HL-60 (cell line): ENCODE results near the gene FMR1NB.

Source experiments
- GABPA ChIP-seq: IDR thresholded peaks from 2 replicates; pipeline ENCODE4 v1.6.1; 2012; ENCODE audit warnings: low read depth
- POLR2AphosphoS5 ChIP-seq: IDR thresholded peaks from 2 replicates; pipeline ENCODE4 v1.6.1; 2012; ENCODE audit warnings: low read depth
- SPI1 ChIP-seq: IDR thresholded peaks from 2 replicates; pipeline ENCODE4 v1.6.1; 2012; ENCODE audit warnings: low read depth, mild to moderate bottlenecking, borderline replicate concordance
- TF ChIP-seq, protein P1 (sequence below): IDR thresholded peaks from one replicate; pipeline ENCODE4 v1.5.1; 2011; ENCODE audit warnings: low read length, control low read depth, inconsistent platforms; ENCODE audit not compliant: insufficient read depth
- TF ChIP-seq, protein P2 (sequence below): IDR thresholded peaks from 2 replicates; pipeline ENCODE4 v1.6.1; 2012; ENCODE audit warnings: low read depth; ENCODE audit not compliant: insufficient replicate concordance

GRCh38 chrX:147945286-147945685, 35.9 kb upstream of the FMR1NB start:
- TF ChIP-seq, protein P1, sequence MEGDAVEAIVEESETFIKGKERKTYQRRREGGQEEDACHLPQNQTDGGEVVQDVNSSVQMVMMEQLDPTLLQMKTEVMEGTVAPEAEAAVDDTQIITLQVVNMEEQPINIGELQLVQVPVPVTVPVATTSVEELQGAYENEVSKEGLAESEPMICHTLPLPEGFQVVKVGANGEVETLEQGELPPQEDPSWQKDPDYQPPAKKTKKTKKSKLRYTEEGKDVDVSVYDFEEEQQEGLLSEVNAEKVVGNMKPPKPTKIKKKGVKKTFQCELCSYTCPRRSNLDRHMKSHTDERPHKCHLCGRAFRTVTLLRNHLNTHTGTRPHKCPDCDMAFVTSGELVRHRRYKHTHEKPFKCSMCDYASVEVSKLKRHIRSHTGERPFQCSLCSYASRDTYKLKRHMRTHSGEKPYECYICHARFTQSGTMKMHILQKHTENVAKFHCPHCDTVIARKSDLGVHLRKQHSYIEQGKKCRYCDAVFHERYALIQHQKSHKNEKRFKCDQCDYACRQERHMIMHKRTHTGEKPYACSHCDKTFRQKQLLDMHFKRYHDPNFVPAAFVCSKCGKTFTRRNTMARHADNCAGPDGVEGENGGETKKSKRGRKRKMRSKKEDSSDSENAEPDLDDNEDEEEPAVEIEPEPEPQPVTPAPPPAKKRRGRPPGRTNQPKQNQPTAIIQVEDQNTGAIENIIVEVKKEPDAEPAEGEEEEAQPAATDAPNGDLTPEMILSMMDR: no peak
- TF ChIP-seq, protein P2, sequence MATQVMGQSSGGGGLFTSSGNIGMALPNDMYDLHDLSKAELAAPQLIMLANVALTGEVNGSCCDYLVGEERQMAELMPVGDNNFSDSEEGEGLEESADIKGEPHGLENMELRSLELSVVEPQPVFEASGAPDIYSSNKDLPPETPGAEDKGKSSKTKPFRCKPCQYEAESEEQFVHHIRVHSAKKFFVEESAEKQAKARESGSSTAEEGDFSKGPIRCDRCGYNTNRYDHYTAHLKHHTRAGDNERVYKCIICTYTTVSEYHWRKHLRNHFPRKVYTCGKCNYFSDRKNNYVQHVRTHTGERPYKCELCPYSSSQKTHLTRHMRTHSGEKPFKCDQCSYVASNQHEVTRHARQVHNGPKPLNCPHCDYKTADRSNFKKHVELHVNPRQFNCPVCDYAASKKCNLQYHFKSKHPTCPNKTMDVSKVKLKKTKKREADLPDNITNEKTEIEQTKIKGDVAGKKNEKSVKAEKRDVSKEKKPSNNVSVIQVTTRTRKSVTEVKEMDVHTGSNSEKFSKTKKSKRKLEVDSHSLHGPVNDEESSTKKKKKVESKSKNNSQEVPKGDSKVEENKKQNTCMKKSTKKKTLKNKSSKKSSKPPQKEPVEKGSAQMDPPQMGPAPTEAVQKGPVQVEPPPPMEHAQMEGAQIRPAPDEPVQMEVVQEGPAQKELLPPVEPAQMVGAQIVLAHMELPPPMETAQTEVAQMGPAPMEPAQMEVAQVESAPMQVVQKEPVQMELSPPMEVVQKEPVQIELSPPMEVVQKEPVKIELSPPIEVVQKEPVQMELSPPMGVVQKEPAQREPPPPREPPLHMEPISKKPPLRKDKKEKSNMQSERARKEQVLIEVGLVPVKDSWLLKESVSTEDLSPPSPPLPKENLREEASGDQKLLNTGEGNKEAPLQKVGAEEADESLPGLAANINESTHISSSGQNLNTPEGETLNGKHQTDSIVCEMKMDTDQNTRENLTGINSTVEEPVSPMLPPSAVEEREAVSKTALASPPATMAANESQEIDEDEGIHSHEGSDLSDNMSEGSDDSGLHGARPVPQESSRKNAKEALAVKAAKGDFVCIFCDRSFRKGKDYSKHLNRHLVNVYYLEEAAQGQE: no peak
- TF ChIP-seq POLR2AphosphoS5: no peak
- TF ChIP-seq GABPA: no peak
- no peak for TF ChIP-seq SPI1
